Suprapubic skin (tissue), 4 donors: ENCODE data around the gene SCO2. TPM values are rescaled to one million over a fixed set of nuclear protein-coding genes. Genes with fewer than 3 reads are reported as not detected.

Source experiments
- DNase-seq, 2 donors: peaks; one replicate each; pipeline ENCODE4 v3.0.0-alpha.2; 2019; ENCODE audit warnings: low spot score in 2 of 2
- H3K27ac ChIP-seq: fragments of 200-600 bp; sonication (generic); one replicate; pipeline ENCODE4 v1.5.1; 2019
- H3K27me3 ChIP-seq: fragments of 200-600 bp; sonication (generic); one replicate; pipeline ENCODE4 v1.5.1; 2019
- H3K36me3 ChIP-seq: fragments of 200-600 bp; sonication (generic); one replicate; pipeline ENCODE4 v1.5.1; 2019
- H3K4me1 ChIP-seq: fragments of 200-600 bp; sonication (generic); one replicate; pipeline ENCODE4 v1.5.1; 2019
- H3K4me3 ChIP-seq: fragments of 200-600 bp; sonication (generic); one replicate; pipeline ENCODE4 v1.5.1; 2019; ENCODE audit warnings: mild to moderate bottlenecking
- H3K9me3 ChIP-seq: fragments of 200-600 bp; sonication (generic); one replicate; pipeline ENCODE4 v1.5.1; 2019
- EP300 ChIP-seq: sonication (generic); formaldehyde crosslinking; IDR thresholded peaks from one replicate; pipeline ENCODE4 v1.6.1; 2017; ENCODE audit warnings: antibody characterized with exemption
- POLR2A ChIP-seq, 2 donors: fragments of 450-650 bp; IDR thresholded peaks; one replicate each; pipeline ENCODE4 v1.6.1; 2017; ENCODE audit warnings: antibody characterized with exemption in 2 of 2, mild to moderate bottlenecking in 2 of 2, moderate library complexity in 2 of 2
- POLR2AphosphoS5 ChIP-seq, 3 donors: sonication (generic); formaldehyde crosslinking; IDR thresholded peaks; one replicate each; pipeline ENCODE4 v1.6.1; 2017; ENCODE audit warnings: antibody characterized with exemption in 3 of 3
- WGBS: methylation state at CpG from one replicate; pipeline ENCODE4 v1.1.5; 2018; 5-methylcytosine and 5-hydroxymethylcytosine counted together
- total RNA-seq, 4 donors: library from RNA; depleted of rRNA; stranded (reverse); fragments of >200 nt; gene quantifications; one replicate each; pipeline ENCODE4 v1.1.0, GENCODE V29; 2016
- TF ChIP-seq, protein P1 (sequence below), 2 donors: fragments of 200-600 bp in 1 of 2; fragments of 450-650 bp in 1 of 2; sonication (generic) in 1 of 2; IDR thresholded peaks; one replicate each; pipeline ENCODE4 v1.5.1; 2016 to 2019; ENCODE audit warnings: antibody characterized with exemption in 2 of 2, mild to moderate bottlenecking in 1 of 2, moderate library complexity in 1 of 2

SCO2 gene
- total RNA-seq, 4 donors from 2014 or later = 1.7 to 7.9 (median 4.7) TPM; not detected in 1

GRCh38 chr22:50481440-50482106 is 43.8 kb downstream of the SCO2 start, which contains the start of gene ADM2:
Gene ADM2, plus strand, starts transcription at chr22:50481543. Its CDS starts 305 bp downstream, at chr22:50481848.
- WGBS = no CpG with 5 or more reads among the region's 70 CpGs
- H3K36me3 ChIP-seq = no peaks in the 10 kb centered on the region
- no peaks in the 10 kb centered on the region for H3K9me3 ChIP-seq
- H3K27me3 ChIP-seq = peaks cover 54% of the 10 kb centered on the region
- H3K4me3 ChIP-seq = peak within 1 kb of the TSS; percentile 54
- no peak within 1 kb of the TSS for H3K27ac ChIP-seq
- peaks cover 15% of the 10 kb centered on the region for H3K4me1 ChIP-seq
- TF ChIP-seq, protein P1, sequence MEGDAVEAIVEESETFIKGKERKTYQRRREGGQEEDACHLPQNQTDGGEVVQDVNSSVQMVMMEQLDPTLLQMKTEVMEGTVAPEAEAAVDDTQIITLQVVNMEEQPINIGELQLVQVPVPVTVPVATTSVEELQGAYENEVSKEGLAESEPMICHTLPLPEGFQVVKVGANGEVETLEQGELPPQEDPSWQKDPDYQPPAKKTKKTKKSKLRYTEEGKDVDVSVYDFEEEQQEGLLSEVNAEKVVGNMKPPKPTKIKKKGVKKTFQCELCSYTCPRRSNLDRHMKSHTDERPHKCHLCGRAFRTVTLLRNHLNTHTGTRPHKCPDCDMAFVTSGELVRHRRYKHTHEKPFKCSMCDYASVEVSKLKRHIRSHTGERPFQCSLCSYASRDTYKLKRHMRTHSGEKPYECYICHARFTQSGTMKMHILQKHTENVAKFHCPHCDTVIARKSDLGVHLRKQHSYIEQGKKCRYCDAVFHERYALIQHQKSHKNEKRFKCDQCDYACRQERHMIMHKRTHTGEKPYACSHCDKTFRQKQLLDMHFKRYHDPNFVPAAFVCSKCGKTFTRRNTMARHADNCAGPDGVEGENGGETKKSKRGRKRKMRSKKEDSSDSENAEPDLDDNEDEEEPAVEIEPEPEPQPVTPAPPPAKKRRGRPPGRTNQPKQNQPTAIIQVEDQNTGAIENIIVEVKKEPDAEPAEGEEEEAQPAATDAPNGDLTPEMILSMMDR (IDR thresholded peaks at IDR 0.05) = no peak
- TF ChIP-seq EP300 (no peak), POLR2AphosphoS5 (IDR thresholded peaks at IDR 0.05) (no peak), POLR2A (IDR thresholded peaks at IDR 0.05) (no peak)
- DNase-seq = no peak

GRCh38 chr22:50481045-50481439 is 44.4 kb downstream of the SCO2 start:
- no peaks in the 10 kb centered on the region for H3K9me3 ChIP-seq
- WGBS = 6% methylated on average over 34 of the region's 45 CpGs
- peaks cover 51% of the 10 kb centered on the region for H3K27me3 ChIP-seq
- TF ChIP-seq POLR2A (IDR thresholded peaks at IDR 0.05) (no peak), POLR2AphosphoS5 (IDR thresholded peaks at IDR 0.05) (no peak), EP300 (no peak)
- TF ChIP-seq, protein P1 (IDR thresholded peaks at IDR 0.05) = no peak
- H3K4me1 ChIP-seq = peaks cover 15% of the 10 kb centered on the region
- H3K36me3 ChIP-seq = no peaks in the 10 kb centered on the region
- DNase-seq = no peak
- H3K4me3 ChIP-seq = peak overlapping the region; percentile 54
- no peak overlapping the region for H3K27ac ChIP-seq

GRCh38 chr22:50479721-50480120 is 45.7 kb downstream of the SCO2 start:
- peaks cover 46% of the 10 kb centered on the region for H3K27me3 ChIP-seq
- H3K4me3 ChIP-seq = no peak overlapping the region

GRCh38 chr22:50477923-50478322 is 47.5 kb downstream of the SCO2 start:
- no peak overlapping the region for H3K4me3 ChIP-seq
- peaks cover 30% of the 10 kb centered on the region for H3K27me3 ChIP-seq
- no peaks in the 10 kb centered on the region for H3K9me3 ChIP-seq
- peaks cover 35% of the 10 kb centered on the region for H3K4me1 ChIP-seq
- no peak overlapping the region for H3K27ac ChIP-seq
- H3K36me3 ChIP-seq = no peaks in the 10 kb centered on the region
- WGBS = 89% methylated on average over 12 of the region's 12 CpGs
- no peak for DNase-seq
- TF ChIP-seq POLR2A (IDR thresholded peaks at IDR 0.05) = no peak
- TF ChIP-seq POLR2AphosphoS5 (IDR thresholded peaks at IDR 0.05) = no peak
- TF ChIP-seq, protein P1 (IDR thresholded peaks at IDR 0.05) = no peak
- TF ChIP-seq EP300 = no peak

More at GRCh38 chr22:50479721-50480120, 45.7 kb downstream of the SCO2 start:
- Histone ChIP-seq H3K9me3 (no peaks in the 10 kb centered on the region), H3K36me3 (no peaks in the 10 kb centered on the region), H3K27ac (no peak overlapping the region), H3K4me1 (peaks cover 23% of the 10 kb centered on the region)
- DNase-seq = no peak
- WGBS = 79% methylated on average over 11 of the region's 11 CpGs
- no peak for TF ChIP-seq EP300

- no peak for TF ChIP-seq POLR2AphosphoS5 (IDR thresholded peaks at IDR 0.05)
- TF ChIP-seq, protein P1 (IDR thresholded peaks at IDR 0.05) = no peak
- no peak for TF ChIP-seq POLR2A (IDR thresholded peaks at IDR 0.05)
- TF ChIP-seq EP300 = no peak
- WGBS = 74% methylated on average over 6 of the region's 7 CpGs
- DNase-seq = no peak
- H3K27me3 ChIP-seq = peaks cover 19% of the 10 kb centered on the region
- peaks cover 40% of the 10 kb centered on the region for H3K4me1 ChIP-seq
- H3K9me3 ChIP-seq = no peaks in the 10 kb centered on the region
- no peak overlapping the region for H3K4me3 ChIP-seq
- H3K27ac ChIP-seq = no peak overlapping the region
- H3K36me3 ChIP-seq = no peaks in the 10 kb centered on the region
Observed at GRCh38 chr22:50476868-50477267, 48.5 kb downstream of the SCO2 start.
